ENCODE measurements around the gene NEMP1. TPM values are rescaled to one million over a fixed set of nuclear protein-coding genes. Genes with fewer than 3 reads are reported as not detected.

Gene NEMP1
- total and polyA plus RNA-seq, 10 of the 15 experiments (the other 5 are each of a cell fraction or from before 2014, with no cell fraction given): 4.0 to 45.9 (median 19.8) TPM

- WGBS (ENCODE audit: insufficient coverage, insufficient replicate concordance, low lambda C conversion rate, missing lambda C conversion rate): 88% methylated on average over 23 of the region's 25 CpGs
- DNase-seq (ENCODE audit: low read depth, low spot score) (no peak), FAIRE-seq (no peak), ATAC-seq (no peak)
- no peaks in the 10 kb centered on the region for H3K27me3 ChIP-seq (replicated peaks in 1 of 2; ENCODE audit: control insufficient read depth in 2 of 2, insufficient read depth in 2 of 2, low read length in 1 of 2)
- TF ChIP-seq CHD1 (IDR thresholded peaks at IDR 0.05; ENCODE audit: low read depth, low read length) (no peak), KAT2A (conservative IDR thresholded peaks at IDR 0.05; ENCODE audit: control insufficient read depth, low read depth, low read length) (no peak), RCOR1 (conservative IDR thresholded peaks at IDR 0.05; ENCODE audit: low read depth, low read length) (no peak), SMC3 (IDR thresholded peaks at IDR 0.05; ENCODE audit: borderline replicate concordance, low read length) (no peak), BHLHE40 (IDR thresholded peaks at IDR 0.05; ENCODE audit: borderline replicate concordance in 1 of 2, low read depth in 2 of 2, low read length in 1 of 2) (no peak), NRF1 (conservative IDR thresholded peaks at IDR 0.05; ENCODE audit: low read depth, low read length) (no peak), IRF5 (IDR thresholded peaks at IDR 0.05; ENCODE audit: borderline replicate concordance) (no peak), HCFC1 (IDR thresholded peaks at IDR 0.05; ENCODE audit: low read length) (no peak), GATAD2B (conservative IDR thresholded peaks at IDR 0.05; ENCODE audit: low read depth) (no peak), SMAD5 (IDR thresholded peaks at IDR 0.05; ENCODE audit: low read depth) (no peak)
- TF ChIP-seq, protein P1, sequence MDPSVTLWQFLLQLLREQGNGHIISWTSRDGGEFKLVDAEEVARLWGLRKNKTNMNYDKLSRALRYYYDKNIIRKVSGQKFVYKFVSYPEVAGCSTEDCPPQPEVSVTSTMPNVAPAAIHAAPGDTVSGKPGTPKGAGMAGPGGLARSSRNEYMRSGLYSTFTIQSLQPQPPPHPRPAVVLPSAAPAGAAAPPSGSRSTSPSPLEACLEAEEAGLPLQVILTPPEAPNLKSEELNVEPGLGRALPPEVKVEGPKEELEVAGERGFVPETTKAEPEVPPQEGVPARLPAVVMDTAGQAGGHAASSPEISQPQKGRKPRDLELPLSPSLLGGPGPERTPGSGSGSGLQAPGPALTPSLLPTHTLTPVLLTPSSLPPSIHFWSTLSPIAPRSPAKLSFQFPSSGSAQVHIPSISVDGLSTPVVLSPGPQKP (IDR thresholded peaks at IDR 0.05; ENCODE audit: low read depth, low read length): no peak
- H3K4me2 ChIP-seq (ENCODE audit: control insufficient read depth, insufficient read depth): peak overlapping the region; percentile 9; the same call in 1 of the 2 replicates
- no peak overlapping the region for H3K4me3 ChIP-seq
- no peaks in the 10 kb centered on the region for H3K9me3 ChIP-seq (replicated peaks; ENCODE audit: control insufficient read depth, insufficient read depth, low read length)
- ChIA-PET POLR2A (interaction anchor here (0.8 to 7.6 kb wide), 4 partner anchors 13 to 402 kb away, joined by 3 to 74 read pairs (median 29); partner anchors contain the start of genes NEMP1 and STAT6), SMC1A (ENCODE audit: uncharacterized antibody, unreplicated experiment) (interaction anchor here (1.1 to 10.4 kb wide), 6 partner anchors 14 to 93 kb away, joined by 3 to 169 read pairs (median 31); partner anchors contain the start of genes NEMP1 and STAT6), CTCF (interaction anchor here (0.6 to 9.0 kb wide), 12 partner anchors 11 to 88 kb away, joined by 3 to 205 read pairs (median 6); partner anchors contain the start of genes NEMP1 and STAT6), RAD21 (ENCODE audit: unreplicated experiment) (interaction anchor here (0.6 to 8.8 kb wide), 9 partner anchors 9 to 91 kb away, joined by 3 to 199 read pairs (median 5); partner anchors contain the start of genes NEMP1, STAT6 and TAC3)
- no peak overlapping the region for H3K27ac ChIP-seq (ENCODE audit: control insufficient read depth, insufficient read depth)
- no peak overlapping the region for H2AFZ ChIP-seq (ENCODE audit: control insufficient read depth, low read depth, low read length)
- peaks cover 34% of the 10 kb centered on the region for H3K79me2 ChIP-seq (ENCODE audit: control insufficient read depth, insufficient read depth, low read length)
- intact Hi-C loops (cut with micrococcal nuclease; ENCODE audit: unreplicated experiment) (no loop called here), in situ Hi-C loops (cut with MboI) (no loop called here)
- no peaks in the 10 kb centered on the region for H4K20me1 ChIP-seq (ENCODE audit: control insufficient read depth, insufficient read depth)
- peaks cover 39% of the 10 kb centered on the region for H3K4me1 ChIP-seq (ENCODE audit: control insufficient read depth, insufficient read depth, low read length)
- peaks cover 15 to 21% of the 10 kb centered on the region in 2 experiments for H3K36me3 ChIP-seq (ENCODE audit: control insufficient read depth in 2 of 2, insufficient read depth in 2 of 2, low read length in 1 of 2)
- H3K9ac ChIP-seq (ENCODE audit: control insufficient read depth, insufficient read depth, low read length): no peak overlapping the region
- no TSS peak for BruUV-seq (replicated peaks)
Measured at GRCh38 chr12:57091638-57092528, 13.3 kb upstream of the NEMP1 start.
